Measurements from ENCODE around the gene C3.

GRCh38 chr19:6718741-6719539, 1.5 kb downstream of the C3 start:
- TF ChIP-seq CTCF (IDR thresholded peaks at IDR 0.05) = no peak
- TF ChIP-seq POLR2AphosphoS5 (IDR thresholded peaks at IDR 0.05; ENCODE audit: low read depth, low read length) = no peak
- no peak for TF ChIP-seq REST (IDR thresholded peaks at IDR 0.05; ENCODE audit: insufficient read depth in 1 of 2, low read depth in 2 of 2, low read length in 1 of 2)
- no peak for TF ChIP-seq SIN3A (IDR thresholded peaks at IDR 0.05; ENCODE audit: borderline replicate concordance, insufficient read depth, low read depth, low read length)
- no peak for TF ChIP-seq TCF7L2 (IDR thresholded peaks at IDR 0.05; ENCODE audit: low read depth, low read length)

Measured in Panc1 (cell line).